ENCODE data around the gene IFNA7.
A peak's percentile ranks its signal among the peaks of the same experiment; 100 is the strongest.
"Not testable (repeated sequence)": the region's sequence is repeated elsewhere in the genome, so short reads cannot be mapped to it uniquely, and the experiment has no call there.

The IFNA7 gene

DNA sequence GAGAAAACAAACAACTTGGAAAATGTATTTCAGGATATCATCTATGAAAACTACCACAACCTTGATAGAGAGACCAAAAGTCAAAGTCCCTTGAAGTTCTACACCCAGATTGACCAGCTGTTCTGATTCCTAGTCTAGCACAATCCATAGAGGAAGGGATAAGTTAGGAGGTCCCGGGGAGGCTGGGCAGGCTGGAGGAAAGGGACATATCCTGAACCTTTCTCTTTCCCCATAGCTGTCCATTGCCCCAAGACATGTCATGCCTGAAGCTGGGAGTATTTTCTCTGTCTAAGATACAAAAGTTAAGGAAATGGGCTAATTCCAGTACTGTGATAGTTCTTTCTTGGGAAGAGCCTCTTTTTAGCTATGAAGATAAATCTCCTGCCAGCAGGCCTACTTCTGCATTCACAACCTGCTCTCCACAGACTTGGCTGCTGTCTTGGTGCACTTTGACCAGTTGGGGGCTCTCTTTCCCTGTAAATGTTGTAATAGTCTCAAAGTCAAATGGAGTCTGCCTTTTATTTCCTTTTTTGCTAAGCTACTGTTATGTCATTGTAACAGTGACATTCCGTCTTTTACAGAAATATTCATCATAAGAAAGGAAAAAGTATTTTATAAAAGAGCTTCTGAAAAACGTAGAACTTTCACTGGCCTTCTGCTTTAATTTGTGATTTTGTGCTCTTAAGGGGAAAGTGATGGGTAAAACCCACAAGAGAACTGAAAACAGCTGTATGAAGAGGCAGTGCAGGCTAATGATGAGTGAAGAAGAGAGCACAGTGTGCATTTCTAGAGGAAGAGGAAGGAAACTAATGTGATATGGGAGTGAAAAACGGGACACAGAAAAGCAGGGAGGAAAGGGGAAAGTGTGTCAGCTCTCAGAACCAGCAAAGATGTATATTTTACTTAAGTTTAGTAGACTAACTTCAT lies 18.9 kb downstream of the IFNA7 start:
- FAIRE-seq, result peak; percentile 95
- DNase-seq (ENCODE audit: insufficient read length, low spot score), result not testable (repeated sequence)

DNA sequence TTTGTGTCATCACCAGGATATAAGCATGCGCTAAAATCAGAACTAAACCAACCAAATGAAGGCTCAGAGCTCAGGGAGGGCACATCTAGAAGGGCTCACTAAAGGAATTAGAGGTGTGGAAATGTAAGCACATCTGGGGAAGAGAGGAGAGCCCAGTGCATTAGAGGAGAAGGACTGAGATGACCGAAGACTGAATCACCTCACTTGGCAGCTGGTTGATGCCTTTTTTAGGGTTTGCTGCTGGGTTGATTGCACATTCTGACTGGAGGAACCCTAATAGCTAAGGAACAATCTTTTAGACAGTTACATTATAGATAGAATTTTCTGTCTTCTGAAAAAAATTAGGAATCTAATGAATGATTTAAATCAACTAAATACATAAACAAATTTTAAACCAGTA lies 27.3 kb downstream of the IFNA7 start:
- FAIRE-seq, result no peak
- DNase-seq (ENCODE audit: insufficient read length, low spot score), result no peak

GRCh38 chr9:21172156-21172555 lies 29.8 kb downstream of the IFNA7 start:
- DNase-seq (ENCODE audit: insufficient read length, low spot score), result no peak
- FAIRE-seq, result no peak

DNA sequence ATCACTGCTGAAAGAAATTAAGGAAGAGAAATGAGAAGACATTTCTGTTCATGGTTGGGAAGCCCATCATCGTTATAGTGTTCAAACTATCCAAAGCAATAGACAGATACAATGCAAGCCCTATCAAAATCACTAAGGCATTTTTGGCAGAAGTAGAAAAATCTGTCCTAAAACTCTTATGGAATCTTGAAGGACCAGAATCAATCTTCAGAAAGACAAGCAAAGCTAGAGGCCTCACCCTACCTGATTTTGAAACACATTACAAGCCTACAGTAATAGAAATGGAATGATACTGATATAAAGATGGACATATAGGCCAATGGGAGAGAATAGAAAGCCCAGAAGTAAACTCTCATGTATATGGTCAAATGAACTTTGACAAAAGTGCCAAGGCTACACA lies 30.7 kb downstream of the IFNA7 start:
- DNase-seq (ENCODE audit: insufficient read length, low spot score) (no peak), FAIRE-seq (no peak)

GRCh38 chr9:21166560-21166959 lies 35.4 kb downstream of the IFNA7 start, which contains the start of gene IFNA21:
IFNA21 (minus strand) TSS chr9:21166660; CDS start chr9:21166612, 48 bp downstream.
- not testable (repeated sequence) for DNase-seq (ENCODE audit: insufficient read length, low spot score); FAIRE-seq

DNA sequence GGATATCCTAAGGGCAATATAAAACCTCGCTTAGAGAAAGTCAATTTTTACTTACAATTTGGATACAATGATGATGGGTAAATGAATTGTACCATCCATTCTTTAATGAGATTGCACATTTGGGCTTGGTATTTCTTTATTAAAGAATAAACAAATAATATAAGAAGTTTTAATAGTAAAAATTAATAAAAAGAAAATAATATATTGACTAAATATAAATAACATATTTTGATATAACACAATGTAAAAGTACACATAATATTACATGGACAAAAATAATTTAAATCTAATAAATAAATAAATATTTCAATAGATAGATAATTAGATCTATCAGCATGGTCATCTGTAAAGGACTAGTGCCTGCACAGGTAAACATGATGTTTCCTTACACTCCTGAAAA lies 36.5 kb downstream of the IFNA7 start:
- no peak for DNase-seq (ENCODE audit: insufficient read length, low spot score)
- FAIRE-seq, result no peak

DNA sequence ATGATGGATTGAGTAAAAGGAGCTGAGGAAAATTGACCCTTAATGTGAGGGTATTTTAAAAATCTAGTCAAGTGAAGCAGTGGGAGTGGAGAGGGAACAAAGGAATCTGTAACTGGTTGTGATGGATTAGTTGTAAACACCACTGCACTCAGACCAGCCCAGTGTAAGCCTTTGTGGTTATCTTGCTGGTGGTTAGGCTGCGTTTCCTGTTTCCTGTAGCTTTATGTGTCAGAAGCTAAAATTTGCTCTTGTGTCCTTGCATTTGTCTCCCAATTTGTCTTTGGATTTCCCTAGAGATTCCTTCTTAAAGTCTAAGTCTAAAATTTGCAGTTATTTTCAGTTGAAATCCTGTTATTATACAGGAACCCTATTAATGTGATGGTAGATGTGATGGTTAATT lies 41.8 kb downstream of the IFNA7 start:
- peak; percentile 95 for FAIRE-seq
- no peak for DNase-seq (ENCODE audit: insufficient read length, low spot score)

GRCh38 chr9:21155501-21155900 lies 46.5 kb downstream of the IFNA7 start:
- DNase-seq (ENCODE audit: insufficient read length, low spot score) (no peak), FAIRE-seq (no peak)

DNA sequence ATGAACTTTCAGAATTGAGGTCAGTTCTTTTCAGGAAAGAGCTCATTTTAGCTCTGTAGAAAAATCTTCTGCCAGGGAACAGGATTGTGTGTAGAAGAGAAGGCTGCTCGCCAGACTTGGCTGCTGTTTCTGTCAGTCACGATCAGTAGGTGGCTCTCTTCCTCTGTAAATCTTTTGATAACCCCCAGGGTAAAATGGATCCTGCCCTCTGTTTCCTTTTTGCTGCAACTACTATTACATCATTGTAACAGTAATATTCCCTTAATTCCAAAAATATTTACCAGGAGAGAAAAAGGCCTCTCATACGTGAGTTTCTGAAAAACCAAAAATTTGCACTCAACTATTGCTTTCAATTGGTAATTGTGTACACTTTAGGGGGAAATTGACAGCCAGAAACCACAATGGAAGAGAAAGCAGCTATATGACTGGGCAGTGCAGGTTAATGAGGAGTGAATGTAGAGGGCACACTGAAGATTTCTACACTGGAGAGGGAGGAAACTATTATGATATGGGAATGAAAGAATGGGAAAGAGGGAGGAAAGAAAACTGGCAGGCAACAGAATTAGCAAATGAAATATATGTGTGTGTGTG lies 47.9 kb downstream of the IFNA7 start:
- FAIRE-seq, result peak; percentile 84
- DNase-seq (ENCODE audit: insufficient read length, low spot score), result peak; percentile 17

DNA sequence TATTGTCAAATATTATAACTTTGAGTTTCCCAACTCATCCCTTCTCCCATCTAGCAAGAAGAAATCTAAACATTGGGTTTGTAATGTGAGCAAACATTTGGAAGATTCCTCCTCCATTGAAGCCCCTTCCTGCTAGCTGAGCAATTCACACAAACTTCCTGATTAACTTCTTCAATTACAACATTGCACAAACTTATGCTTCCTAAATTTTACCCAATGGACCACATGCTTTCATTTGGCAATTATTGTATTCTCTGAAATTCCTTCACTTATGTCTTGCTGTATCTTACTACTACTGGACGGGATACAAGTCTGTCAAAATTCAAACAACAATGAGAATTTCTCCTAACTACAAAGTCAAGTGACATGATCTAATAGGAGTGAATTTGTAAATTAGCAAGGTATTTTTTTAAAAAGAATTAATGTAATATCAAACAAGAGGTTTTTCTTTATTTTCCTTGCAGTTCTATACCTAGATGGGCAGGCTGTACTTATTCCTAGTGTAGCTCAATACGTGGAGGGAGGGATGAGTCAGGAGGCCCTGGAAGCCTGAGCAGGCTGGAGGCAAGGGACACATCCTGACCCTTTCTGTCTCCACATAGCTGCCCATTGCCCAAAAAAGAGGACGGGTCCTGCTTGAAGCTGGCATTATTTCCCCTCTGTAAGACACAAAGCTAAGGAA lies 48.5 kb downstream of the IFNA7 start:
- DNase-seq (ENCODE audit: insufficient read length, low spot score) (no peak), FAIRE-seq (peak; percentile 35)

Data from GM19239 (cell line).